Measurements from ENCODE around the gene TET1.

- TF ChIP-seq CTCF (IDR thresholded peaks at IDR 0.05) (no peak), EZH2phosphoT487 (IDR thresholded peaks at IDR 0.05) (no peak), EZH2 (IDR thresholded peaks at IDR 0.05) (no peak)
These were observed 43.4 kb upstream of the TET1 start for GRCh38 chr10:68516766-68517165.
